ENCODE measurements around the gene SH3D21. TPM values are rescaled to one million over a fixed set of nuclear protein-coding genes. Genes with fewer than 3 reads are reported as not detected.

The SH3D21 gene
- total and polyA plus RNA-seq, 5 experiments from 2014 or later, result 0.19 to 2.7 (median 1.5) TPM; not detected in 1

GRCh38 chr1:36341626-36342320, 35.6 kb downstream of the SH3D21 start:
- Mint-ChIP-seq H3K36me3 (peaks cover 0 to 39% (median 8%) of the 10 kb centered on the region in 3 donors), H3K4me3 (no peak overlapping the region), H3K9me3 (no peaks in the 10 kb centered on the region), H3K27ac (no peak overlapping the region), H3K4me1 (peaks cover 12 to 28% (median 16%) of the 10 kb centered on the region in 4 donors), H3K27me3 (no peaks in the 10 kb centered on the region)
- POLR2A ChIA-PET, result interaction anchor here (0.9 to 2.9 kb wide), 6 partner anchors 20 to 82 kb away, joined by 4 to 26 read pairs (median 5); partner anchors contain the start of gene SH3D21
- DNase-seq (no peak), ATAC-seq (no peak)

GRCh38 chr1:36342426-36343185, 36.4 kb downstream of the SH3D21 start:
- no peaks in the 10 kb centered on the region for H3K9me3 Mint-ChIP-seq
- no peaks in the 10 kb centered on the region for H3K27me3 Mint-ChIP-seq
- H3K27ac Mint-ChIP-seq, result peak overlapping the region in 5 of 10 donors; percentile 66 to 91 (median 85)
- H3K4me3 Mint-ChIP-seq, result peak overlapping the region in 1 of 10 donors; percentile 23
- peaks cover 11 to 28% (median 16%) of the 10 kb centered on the region in 4 donors for H3K4me1 Mint-ChIP-seq
- POLR2A ChIA-PET, result interaction anchor here (0.7 to 2.9 kb wide), 7 partner anchors 20 to 81 kb away, joined by 3 to 26 read pairs (median 5); partner anchors contain the start of gene SH3D21
- DNase-seq, result peak; percentile 49 to 81 (median 62)
- ATAC-seq, result peak; percentile 84 to 96
- peaks cover 0 to 46% (median 14%) of the 10 kb centered on the region in 3 donors for H3K36me3 Mint-ChIP-seq

- POLR2A ChIA-PET, result interaction anchor here (0.6 to 2.9 kb wide), 3 partner anchors 24 to 76 kb away, joined by 5 to 26 read pairs (median 12); no protein-coding TSS in a partner anchor
- DNase-seq, result no peak
- Mint-ChIP-seq H3K9me3 (no peaks in the 10 kb centered on the region), H3K4me1 (peaks cover 9 to 23% (median 13%) of the 10 kb centered on the region in 4 donors), H3K4me3 (no peak overlapping the region), H3K36me3 (peaks cover 0 to 55% (median 16%) of the 10 kb centered on the region in 3 donors), H3K27ac (peak overlapping the region in 2 of 10 donors; percentile 13 to 17), H3K27me3 (no peaks in the 10 kb centered on the region)
- no peak for ATAC-seq
Measured at GRCh38 chr1:36343651-36344394, 37.7 kb downstream of the SH3D21 start.

- Mint-ChIP-seq H3K36me3 (peaks cover 0 to 52% (median 16%) of the 10 kb centered on the region in 3 donors), H3K27me3 (no peaks in the 10 kb centered on the region), H3K27ac (peak overlapping the region in 2 of 10 donors; percentile 19 to 82), H3K4me3 (no peak overlapping the region), H3K9me3 (no peaks in the 10 kb centered on the region), H3K4me1 (peaks cover 7 to 23% (median 13%) of the 10 kb centered on the region in 4 donors)
- POLR2A ChIA-PET, result interaction anchor here (0.6 to 2.9 kb wide), 2 partner anchors 23 to 41 kb away, joined by 5 to 26 read pairs; no protein-coding TSS in a partner anchor
- ATAC-seq, result no peak
- DNase-seq, result no peak
Measured at GRCh38 chr1:36344395-36344680, 38.2 kb downstream of the SH3D21 start.

GRCh38 chr1:36345353-36345752, 39.2 kb downstream of the SH3D21 start:
- no peaks in the 10 kb centered on the region for H3K9me3 Mint-ChIP-seq
- POLR2A ChIA-PET, result interaction anchor here (1.2 to 1.4 kb wide), 2 partner anchors 21 to 24 kb away, joined by 4 to 5 read pairs; no protein-coding TSS in a partner anchor

GRCh38 chr1:36346741-36347370, 40.7 kb downstream of the SH3D21 start:
- Mint-ChIP-seq H3K27me3 (no peaks in the 10 kb centered on the region), H3K9me3 (no peaks in the 10 kb centered on the region), H3K4me3 (no peak overlapping the region), H3K4me1 (peaks cover 14 to 38% (median 27%) of the 10 kb centered on the region in 4 donors), H3K27ac (peak overlapping the region in 1 of 10 donors; percentile 68), H3K36me3 (peaks cover 0 to 42% (median 10%) of the 10 kb centered on the region in 3 donors)
- ATAC-seq (no peak), DNase-seq (no peak)
- POLR2A ChIA-PET, result interaction anchor here (0.5 to 1.7 kb wide), 4 partner anchors 14 to 165 kb away, joined by 3 to 6 read pairs (median 4); no protein-coding TSS in a partner anchor

More at GRCh38 chr1:36345353-36345752, 39.2 kb downstream of the SH3D21 start:
- DNase-seq, result no peak
- peaks cover 8 to 25% (median 13%) of the 10 kb centered on the region in 4 donors for H3K4me1 Mint-ChIP-seq
- no peak for ATAC-seq
- no peak overlapping the region for H3K4me3 Mint-ChIP-seq
- H3K27me3 Mint-ChIP-seq, result no peaks in the 10 kb centered on the region
- H3K36me3 Mint-ChIP-seq, result peaks cover 0 to 48% (median 14%) of the 10 kb centered on the region in 3 donors
- peak overlapping the region in 1 of 10 donors; percentile 43 for H3K27ac Mint-ChIP-seq

GRCh38 chr1:36349241-36349671, 43.1 kb downstream of the SH3D21 start:
- POLR2A ChIA-PET, result interaction anchor here (0.5 to 4.3 kb wide), 5 partner anchors 18 to 418 kb away, joined by 3 to 59 read pairs (median 3); partner anchors contain the start of genes AGO3 and STK40
- no peak for ATAC-seq
- Mint-ChIP-seq H3K4me1 (peaks cover 19 to 32% (median 25%) of the 10 kb centered on the region in 4 donors), H3K27ac (peak overlapping the region in 1 of 10 donors; percentile 10), H3K27me3 (no peaks in the 10 kb centered on the region), H3K4me3 (no peak overlapping the region), H3K36me3 (peaks cover 0 to 45% (median 13%) of the 10 kb centered on the region in 3 donors), H3K9me3 (no peaks in the 10 kb centered on the region)
- DNase-seq, result no peak

- Mint-ChIP-seq H3K4me3 (no peak overlapping the region), H3K9me3 (no peaks in the 10 kb centered on the region), H3K27me3 (no peaks in the 10 kb centered on the region), H3K4me1 (peaks cover 16 to 32% (median 21%) of the 10 kb centered on the region in 4 donors), H3K27ac (no peak overlapping the region), H3K36me3 (peaks cover 0 to 45% (median 14%) of the 10 kb centered on the region in 3 donors)
- ATAC-seq (no peak), DNase-seq (no peak)
- POLR2A ChIA-PET, result interaction anchor here (0.5 to 4.3 kb wide), 5 partner anchors 17 to 419 kb away, joined by 3 to 59 read pairs (median 3); partner anchors contain the start of genes AGO3 and STK40
Measured at GRCh38 chr1:36349839-36350238, 43.7 kb downstream of the SH3D21 start.

GRCh38 chr1:36350659-36351226, 44.6 kb downstream of the SH3D21 start:
- DNase-seq (peak in 8 of 10 donors; percentile 37 to 65 (median 46)), ATAC-seq (peak; percentile 99 to 100)
- Mint-ChIP-seq H3K36me3 (peaks cover 0 to 47% (median 14%) of the 10 kb centered on the region in 3 donors), H3K27ac (peak overlapping the region; percentile 36 to 94 (median 81)), H3K4me3 (peak overlapping the region in 8 of 10 donors; percentile 12 to 75 (median 62)), H3K27me3 (no peaks in the 10 kb centered on the region), H3K9me3 (no peaks in the 10 kb centered on the region), H3K4me1 (peaks cover 14 to 32% (median 19%) of the 10 kb centered on the region in 4 donors)
- POLR2A ChIA-PET, result interaction anchor here (0.9 to 4.3 kb wide), 10 partner anchors 10 to 420 kb away, joined by 3 to 59 read pairs (median 4); partner anchors contain the start of genes AGO3, LSM10 and STK40

GRCh38 chr1:36351227-36351977, 45.2 kb downstream of the SH3D21 start:
- DNase-seq (no peak), ATAC-seq (peak in 1 of 2 donors; percentile 12)
- Mint-ChIP-seq H3K9me3 (no peaks in the 10 kb centered on the region), H3K27ac (peak overlapping the region in 9 of 10 donors; percentile 11 to 89 (median 55)), H3K4me3 (peak overlapping the region in 3 of 10 donors; percentile 54 to 69 (median 59)), H3K4me1 (peaks cover 14 to 32% (median 19%) of the 10 kb centered on the region in 4 donors), H3K36me3 (peaks cover 0 to 48% (median 18%) of the 10 kb centered on the region in 3 donors), H3K27me3 (no peaks in the 10 kb centered on the region)
- POLR2A ChIA-PET, result interaction anchor here (0.6 to 4.3 kb wide), 10 partner anchors 10 to 190 kb away, joined by 3 to 59 read pairs (median 4); partner anchors contain the start of gene LSM10

Measured in naive thymus-derived CD8-positive, alpha-beta T cell (primary cell).